ENCODE measurements around the gene TEAD3. TPM values are rescaled to one million over a fixed set of nuclear protein-coding genes. Genes with fewer than 3 reads are reported as not detected.

Gene TEAD3
- total RNA-seq, 1 donor from 2014 or later, result 57.1 TPM

GRCh38 chr6:35494161-35494563 lies 2.7 kb downstream of the TEAD3 start:
- TF ChIP-seq CTCF (IDR thresholded peaks at IDR 0.05), result no peak
- Mint-ChIP-seq H3K4me3 (ENCODE audit: unreplicated experiment) (peak overlapping the region; percentile 85), H3K4me1 (ENCODE audit: low read depth) (peaks cover 72% of the 10 kb centered on the region), H3K27me3 (ENCODE audit: low read depth) (no peaks in the 10 kb centered on the region), H3K27ac (ENCODE audit: unreplicated experiment) (peak overlapping the region; percentile 84), H3K9me3 (ENCODE audit: low read depth) (no peaks in the 10 kb centered on the region), H3K36me3 (ENCODE audit: low read depth) (no peaks in the 10 kb centered on the region)
- DNase-seq (ENCODE audit: low spot score), result peak; percentile 74

- Mint-ChIP-seq H3K4me3 (ENCODE audit: unreplicated experiment) (peak overlapping the region; percentile 85), H3K9me3 (ENCODE audit: low read depth) (no peaks in the 10 kb centered on the region), H3K36me3 (ENCODE audit: low read depth) (no peaks in the 10 kb centered on the region), H3K4me1 (ENCODE audit: low read depth) (peaks cover 71% of the 10 kb centered on the region), H3K27me3 (ENCODE audit: low read depth) (no peaks in the 10 kb centered on the region), H3K27ac (ENCODE audit: unreplicated experiment) (peak overlapping the region; percentile 86)
- peak; percentile 82 for DNase-seq (ENCODE audit: low spot score)
- TF ChIP-seq CTCF (IDR thresholded peaks at IDR 0.05), result no peak
Measured at GRCh38 chr6:35493307-35493983, 3.4 kb downstream of the TEAD3 start.

GRCh38 chr6:35492974-35493284 lies 4.0 kb downstream of the TEAD3 start:
- H3K27ac Mint-ChIP-seq (ENCODE audit: unreplicated experiment), result peak overlapping the region; percentile 86
- peaks cover 71% of the 10 kb centered on the region for H3K4me1 Mint-ChIP-seq (ENCODE audit: low read depth)
- H3K9me3 Mint-ChIP-seq (ENCODE audit: low read depth), result no peaks in the 10 kb centered on the region
- no peak for DNase-seq (ENCODE audit: low spot score)
- H3K27me3 Mint-ChIP-seq (ENCODE audit: low read depth), result no peaks in the 10 kb centered on the region
- TF ChIP-seq CTCF (IDR thresholded peaks at IDR 0.05), result no peak
- H3K4me3 Mint-ChIP-seq (ENCODE audit: unreplicated experiment), result no peak overlapping the region
- H3K36me3 Mint-ChIP-seq (ENCODE audit: low read depth), result no peaks in the 10 kb centered on the region

GRCh38 chr6:35492258-35492973 lies 4.5 kb downstream of the TEAD3 start:
- Mint-ChIP-seq H3K27me3 (ENCODE audit: low read depth) (no peaks in the 10 kb centered on the region), H3K4me1 (ENCODE audit: low read depth) (peaks cover 75% of the 10 kb centered on the region), H3K36me3 (ENCODE audit: low read depth) (no peaks in the 10 kb centered on the region), H3K4me3 (ENCODE audit: unreplicated experiment) (peak overlapping the region; percentile 41), H3K27ac (ENCODE audit: unreplicated experiment) (peak overlapping the region; percentile 91), H3K9me3 (ENCODE audit: low read depth) (no peaks in the 10 kb centered on the region)
- peak; percentile 58 for DNase-seq (ENCODE audit: low spot score)
- no peak for TF ChIP-seq CTCF (IDR thresholded peaks at IDR 0.05)

GRCh38 chr6:35491558-35492257 lies 5.2 kb downstream of the TEAD3 start:
- DNase-seq (ENCODE audit: low spot score), result no peak
- H3K4me3 Mint-ChIP-seq (ENCODE audit: unreplicated experiment), result peak overlapping the region; percentile 52
- H3K36me3 Mint-ChIP-seq (ENCODE audit: low read depth), result no peaks in the 10 kb centered on the region
- H3K4me1 Mint-ChIP-seq (ENCODE audit: low read depth), result peaks cover 78% of the 10 kb centered on the region
- H3K27me3 Mint-ChIP-seq (ENCODE audit: low read depth), result no peaks in the 10 kb centered on the region
- no peaks in the 10 kb centered on the region for H3K9me3 Mint-ChIP-seq (ENCODE audit: low read depth)
- no peak for TF ChIP-seq CTCF (IDR thresholded peaks at IDR 0.05)
- H3K27ac Mint-ChIP-seq (ENCODE audit: unreplicated experiment), result peak overlapping the region; percentile 91

All from chondrocyte (in vitro differentiated cells).